BJ (cell line): Measurements from ENCODE around the gene MYZAP. TPM values are rescaled to one million over a fixed set of nuclear protein-coding genes. Genes with fewer than 3 reads are reported as not detected.

Experiments used
- CTCF ChIA-PET: fragments of 350-600 bp; formaldehyde crosslinking; extraction: SDS; loops from one replicate; lab custom pipeline; 2021; ENCODE audit warnings: antibody characterized with exemption, inconsistent platforms; lab: Yijun Ruan, JAX
- POLR2A ChIA-PET: fragments of 300-600 bp; sonication (Branson Sonifier 250); formaldehyde crosslinking; extraction: SDS; loops from one replicate; lab custom pipeline; 2021; ENCODE audit warnings: antibody characterized with exemption; lab: Charles Lee
- DNase-seq: peaks from one replicate; pipeline ENCODE4 v3.0.0-alpha.2; 2011; ENCODE audit warnings: low read depth
- H3K27me3 ChIP-seq: 2 replicates; pipeline ENCODE4 v1.6.0; 2011; ENCODE audit warnings: low read length; ENCODE audit not compliant: control insufficient read depth, insufficient read depth
- H3K36me3 ChIP-seq: 2 replicates; pipeline ENCODE4 v1.5.1; 2011; ENCODE audit warnings: low read length; ENCODE audit not compliant: control insufficient read depth, insufficient read depth
- H3K4me3 ChIP-seq: 2 replicates; pipeline ENCODE4 v1.5.1; 2011; ENCODE audit warnings: low read depth, mild to moderate bottlenecking, control low read depth, low read length
- CTCF ChIP-seq: IDR thresholded peaks from 2 replicates; pipeline ENCODE4 v1.5.1; 2011; ENCODE audit warnings: low read depth, mild to moderate bottlenecking, control low read depth, inconsistent platforms, low read length, moderate library complexity; ENCODE audit not compliant: insufficient read depth
- polyA plus RNA-seq: library from polyadenylated mRNA; depleted of rRNA; stranded (reverse); fragments of >200 nt; gene quantifications from 2 replicates; pipeline ENCODE4 v1.2.3, GENCODE V29; 2011

Gene MYZAP
- polyA plus RNA-seq, 1 experiment: 0.11 TPM

DNA sequence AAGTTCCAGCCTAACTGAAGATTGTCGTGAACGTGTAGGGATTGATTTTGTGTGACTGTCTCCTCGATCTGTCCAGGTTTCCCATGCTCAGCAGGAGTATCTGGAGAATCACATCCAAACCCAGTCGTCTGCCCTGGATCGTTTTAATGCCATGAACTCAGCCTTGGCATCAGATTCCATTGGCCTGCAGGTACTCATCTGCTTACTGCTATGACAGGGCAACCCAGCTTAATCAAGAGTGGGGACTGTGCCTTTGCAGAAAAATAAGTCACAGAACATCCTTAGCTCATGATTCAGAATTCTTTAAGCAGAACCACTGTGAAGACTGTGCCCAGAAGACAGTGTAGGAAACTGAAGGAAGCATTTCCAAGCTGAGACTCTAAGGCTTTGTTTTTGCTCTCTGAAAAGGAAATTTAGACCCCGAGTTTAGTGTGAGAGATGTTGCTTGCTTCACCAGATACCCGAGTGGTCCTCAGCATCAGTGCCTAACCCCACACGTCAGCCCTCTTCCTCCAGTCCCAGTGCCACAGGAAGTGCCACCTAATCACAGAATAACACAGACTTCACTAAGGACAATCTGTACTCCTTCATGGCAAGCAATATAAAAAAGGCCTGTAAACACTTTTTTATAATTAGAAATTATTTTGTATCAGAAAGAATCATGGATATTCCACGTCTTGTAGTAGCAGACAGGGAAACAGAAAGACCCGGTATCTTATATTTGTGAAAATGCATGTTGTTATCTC, 34.2 kb downstream of the MYZAP start:
- Histone ChIP-seq H3K27me3 (no peaks in the 10 kb centered on the region), H3K36me3 (no peaks in the 10 kb centered on the region), H3K4me3 (no peak overlapping the region)
- no peak for DNase-seq
- TF ChIP-seq CTCF: no peak
- POLR2A ChIA-PET: no interaction called here
- CTCF ChIA-PET: interaction anchor here (1.4 to 1.5 kb wide), 2 partner anchors 10 to 65 kb away, joined by 3 to 6 read pairs; no protein-coding TSS in a partner anchor

DNA sequence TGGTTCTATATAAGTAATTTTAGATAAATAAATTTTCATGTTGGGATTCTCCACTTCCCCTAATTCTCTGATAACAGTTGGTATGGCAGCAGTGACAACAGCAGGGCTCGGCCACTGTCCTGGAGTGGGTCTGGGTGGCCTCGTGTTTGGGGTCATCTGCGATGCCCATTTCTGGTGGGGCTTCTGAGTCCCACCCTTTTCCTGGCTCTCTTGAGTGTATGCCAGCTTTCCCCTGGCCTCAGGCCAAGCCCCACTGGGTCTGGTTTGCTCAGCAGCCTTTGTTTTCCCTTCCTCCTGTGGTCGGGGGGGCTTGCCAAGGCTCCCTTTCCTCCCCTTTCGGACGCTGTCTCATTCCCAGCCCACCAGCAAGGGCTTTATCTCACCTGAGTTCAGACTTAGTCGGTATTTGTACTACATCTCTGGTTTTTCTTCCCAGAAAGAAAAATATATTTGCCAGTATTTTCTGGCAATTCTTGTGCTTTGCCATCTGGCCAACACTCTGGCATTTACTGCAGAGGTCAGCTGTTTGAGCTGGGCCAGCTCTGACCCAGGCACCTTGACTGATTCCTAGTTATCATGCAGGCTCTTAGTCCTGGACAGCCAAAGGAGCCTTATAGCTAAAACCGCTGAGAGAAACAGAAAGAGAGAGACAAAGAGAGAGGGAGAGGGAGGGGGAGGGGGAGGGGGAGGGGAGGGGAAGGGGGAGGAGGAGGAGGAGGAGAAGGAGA, 35.2 kb downstream of the MYZAP start:
- CTCF ChIA-PET: interaction anchor here (0.8 kb wide), 1 partner anchor 15 kb away, joined by 3 read pairs; no protein-coding TSS in a partner anchor
- POLR2A ChIA-PET: no interaction called here
- DNase-seq: no peak
- no peak overlapping the region for H3K4me3 ChIP-seq
- H3K27me3 ChIP-seq: no peaks in the 10 kb centered on the region
- TF ChIP-seq CTCF: no peak
- no peaks in the 10 kb centered on the region for H3K36me3 ChIP-seq

- DNase-seq: no peak
- Histone ChIP-seq H3K27me3 (no peaks in the 10 kb centered on the region), H3K4me3 (no peak overlapping the region), H3K36me3 (no peaks in the 10 kb centered on the region)
- ChIA-PET POLR2A (no interaction called here), CTCF (interaction anchor here (0.6 to 3.3 kb wide), 5 partner anchors 10 to 435 kb away, joined by 3 to 13 read pairs (median 4); no protein-coding TSS in a partner anchor)
- no peak for TF ChIP-seq CTCF
Measured at GRCh38 chr15:57631386-57632110, 39.8 kb downstream of the MYZAP start.

GRCh38 chr15:57634290-57634689, 42.6 kb downstream of the MYZAP start:
- no peak overlapping the region for H3K4me3 ChIP-seq
- CTCF ChIA-PET: interaction anchor here (0.6 to 1.9 kb wide), 3 partner anchors 15 to 411 kb away, joined by 3 to 9 read pairs (median 4); no protein-coding TSS in a partner anchor
- H3K36me3 ChIP-seq: no peaks in the 10 kb centered on the region
- no peaks in the 10 kb centered on the region for H3K27me3 ChIP-seq
- no peak for TF ChIP-seq CTCF
- DNase-seq: no peak
- POLR2A ChIA-PET: no interaction called here
